ENCODE results near the gene VCP.

Gene VCP

DNA sequence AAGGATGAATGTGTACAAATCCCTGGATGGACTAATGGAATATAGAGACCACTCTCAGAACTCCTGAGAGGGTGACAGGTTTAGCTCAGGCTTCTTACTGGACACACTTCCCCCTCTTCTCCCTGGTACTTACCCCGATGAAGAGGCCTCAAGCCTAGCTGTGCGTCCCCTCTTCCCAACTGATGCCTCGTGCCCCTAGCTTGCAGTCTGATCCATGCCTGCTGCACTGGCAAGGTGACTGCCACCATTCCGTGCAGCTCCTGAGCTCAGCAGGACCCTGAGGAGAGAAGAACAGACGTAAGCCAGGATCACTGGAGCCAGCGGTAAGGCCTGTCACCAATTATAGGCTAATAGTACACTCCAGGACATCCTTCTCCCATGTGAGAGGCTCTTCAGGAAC, 36.0 kb upstream of the VCP start:
- DNase-seq (ENCODE audit: low spot score), result no peak
- POLR2A ChIA-PET (ENCODE audit: low non-redundant PET), result interaction anchor here (0.6 kb wide), 1 partner anchor 68 kb away, joined by 5 read pairs; no protein-coding TSS in a partner anchor
- CTCF ChIA-PET, result interaction anchor here (0.6 to 0.9 kb wide), 3 partner anchors 9 to 52 kb away, joined by 3 to 5 read pairs (median 3); partner anchors contain the start of gene FANCG
- H3K27ac ChIP-seq, result no peak overlapping the region
- no peak for TF ChIP-seq CTCF (conservative IDR thresholded peaks at IDR 0.05; ENCODE audit: low read depth)

- ChIA-PET POLR2A (ENCODE audit: low non-redundant PET) (no interaction called here), CTCF (interaction anchor here (0.6 to 0.9 kb wide), 2 partner anchors 9 to 172 kb away, joined by 3 read pairs; no protein-coding TSS in a partner anchor)
- no peak for TF ChIP-seq CTCF (conservative IDR thresholded peaks at IDR 0.05; ENCODE audit: low read depth)
- no peak overlapping the region for H3K27ac ChIP-seq
- no peak for DNase-seq (ENCODE audit: low spot score)
Observed at GRCh38 chr9:35107297-35108290, 35.2 kb upstream of the VCP start.

DNA sequence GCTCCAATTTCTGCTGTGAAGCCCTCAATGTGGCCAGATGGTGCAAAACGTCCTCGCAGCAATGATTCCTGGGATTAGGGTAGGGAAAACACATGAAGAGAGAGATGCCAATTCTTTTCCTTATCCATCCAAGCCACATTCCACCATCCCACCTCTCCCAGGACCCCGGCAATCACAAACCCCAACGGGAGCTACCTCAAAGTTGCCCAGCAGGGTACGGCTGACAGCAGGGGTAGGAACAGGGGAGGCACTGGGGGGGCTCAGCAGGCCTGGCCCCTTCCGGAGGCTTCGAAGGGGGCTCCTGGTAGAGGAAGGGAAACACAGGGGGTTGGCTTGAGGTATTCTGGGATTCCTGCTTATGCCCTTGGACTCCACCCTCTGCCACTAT, 33.9 kb upstream of the VCP start:
- no peak for TF ChIP-seq CTCF (conservative IDR thresholded peaks at IDR 0.05; ENCODE audit: low read depth)
- peak overlapping the region; percentile 83; the same call in 1 of the 2 replicates for H3K27ac ChIP-seq
- ChIA-PET POLR2A (ENCODE audit: low non-redundant PET) (no interaction called here), CTCF (interaction anchor here (0.6 kb wide), 1 partner anchor 10 kb away, joined by 3 read pairs; the partner anchor contains the start of gene PIGO)
- DNase-seq (ENCODE audit: low spot score), result no peak

DNA sequence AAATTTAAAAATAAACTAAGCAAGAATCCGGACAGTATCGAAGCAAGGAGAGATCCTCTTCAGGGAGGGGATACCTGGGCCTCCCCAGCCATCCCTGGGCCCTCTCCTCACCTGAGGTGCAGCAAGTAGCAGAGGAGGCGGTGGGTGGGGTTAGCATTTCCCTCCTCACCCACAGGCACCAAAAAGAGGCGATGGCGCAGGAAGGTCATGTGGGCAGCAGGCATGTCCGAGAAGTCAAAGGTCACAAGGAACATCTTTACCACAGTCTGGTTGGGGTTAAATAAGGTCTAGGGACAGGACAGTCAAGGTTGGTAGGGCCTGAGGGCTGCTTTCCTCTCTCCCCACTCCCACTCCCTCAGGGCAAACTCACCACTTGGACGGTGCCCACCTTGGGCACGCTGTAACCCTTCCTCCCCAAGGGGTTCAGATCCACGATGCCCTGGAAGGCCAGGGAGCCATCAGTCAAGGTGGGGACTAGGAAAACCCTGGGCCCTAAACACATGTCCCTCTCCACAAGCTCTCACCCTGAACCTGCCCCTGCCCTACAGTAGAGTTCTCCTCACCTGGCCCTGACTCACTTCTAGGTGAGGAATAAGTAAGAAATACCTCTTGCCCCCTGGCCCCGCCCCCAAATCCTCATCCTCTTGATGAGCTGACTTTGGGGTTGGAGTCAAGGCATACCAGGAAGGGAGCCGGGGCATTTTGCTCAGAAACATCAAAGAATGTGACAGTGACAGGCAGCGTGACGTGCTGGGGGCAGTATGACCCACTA, 33.3 kb upstream of the VCP start:
- no peak for TF ChIP-seq CTCF (conservative IDR thresholded peaks at IDR 0.05; ENCODE audit: low read depth)
- DNase-seq (ENCODE audit: low spot score), result no peak
- peak overlapping the region; percentile 83 for H3K27ac ChIP-seq
- ChIA-PET CTCF (no interaction called here), POLR2A (ENCODE audit: low non-redundant PET) (no interaction called here)

GRCh38 chr9:35105126-35105525, 32.7 kb upstream of the VCP start:
- ChIA-PET CTCF (no interaction called here), POLR2A (ENCODE audit: low non-redundant PET) (no interaction called here)
- no peak for TF ChIP-seq CTCF (conservative IDR thresholded peaks at IDR 0.05; ENCODE audit: low read depth)
- peak overlapping the region; percentile 83 for H3K27ac ChIP-seq
- DNase-seq (ENCODE audit: low spot score), result no peak

GRCh38 chr9:35104586-35104985, 32.2 kb upstream of the VCP start:
- TF ChIP-seq CTCF (conservative IDR thresholded peaks at IDR 0.05; ENCODE audit: low read depth), result no peak
- CTCF ChIA-PET, result no interaction called here
- POLR2A ChIA-PET (ENCODE audit: low non-redundant PET), result no interaction called here
- no peak for DNase-seq (ENCODE audit: low spot score)
- peak overlapping the region; percentile 83 for H3K27ac ChIP-seq
